Endothelial cell of hepatic sinusoid (primary cell): ENCODE measurements around the gene TIMM21.

Source experiments
- in situ Hi-C: cut with HindIII; loops from 2 replicates; pipeline ENCODE4 v1.10.0; 2017; ENCODE audit warnings: low sequenced_read_pairs

The TIMM21 gene, protein sequence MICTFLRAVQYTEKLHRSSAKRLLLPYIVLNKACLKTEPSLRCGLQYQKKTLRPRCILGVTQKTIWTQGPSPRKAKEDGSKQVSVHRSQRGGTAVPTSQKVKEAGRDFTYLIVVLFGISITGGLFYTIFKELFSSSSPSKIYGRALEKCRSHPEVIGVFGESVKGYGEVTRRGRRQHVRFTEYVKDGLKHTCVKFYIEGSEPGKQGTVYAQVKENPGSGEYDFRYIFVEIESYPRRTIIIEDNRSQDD

DNA sequence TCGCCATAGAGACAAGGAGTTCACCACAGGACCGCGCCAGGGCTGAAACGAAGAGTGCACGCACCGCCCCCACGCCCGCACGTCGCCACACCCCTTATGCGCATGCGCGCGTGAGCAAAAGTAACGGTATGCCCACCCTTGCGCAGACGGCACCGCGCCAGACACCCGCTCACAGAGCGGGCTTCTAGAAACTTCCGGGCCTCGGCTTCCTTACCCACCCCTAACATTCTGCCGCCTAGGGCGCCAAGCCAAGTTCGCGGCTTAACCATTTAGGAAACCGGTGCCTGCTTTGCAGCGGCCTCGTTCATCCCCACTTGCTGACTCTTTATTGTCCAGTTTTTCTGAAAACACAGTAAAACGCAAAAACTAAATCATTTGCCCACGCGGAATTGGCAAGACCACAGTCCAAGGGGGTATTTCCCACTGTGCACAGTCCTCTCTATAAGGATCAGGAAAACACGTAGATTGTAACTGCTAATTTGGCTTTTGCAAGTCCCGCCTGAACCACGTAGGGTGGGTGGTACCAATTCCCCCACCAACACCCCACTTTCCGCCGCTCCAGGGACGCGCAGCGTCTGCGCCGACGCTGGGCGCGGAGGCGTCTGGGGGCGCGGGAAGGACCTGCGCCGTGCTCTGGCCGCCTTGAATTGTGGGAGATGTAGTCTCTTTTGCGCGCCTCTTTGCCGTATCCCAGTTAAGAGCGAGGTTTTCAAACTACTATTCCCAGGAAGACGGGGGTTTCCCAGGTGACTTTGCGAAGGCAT is at the start of gene TIMM21, which contains the start of gene FBXO15:
TSS of gene TIMM21 (plus strand) at position 745 of the 764 bp plus-strand sequence. CDS start 286 bp downstream, outside the sequence.
TSS of gene FBXO15 (minus strand) at position 56 of the 764 bp plus-strand sequence. CDS start at position 7, 49 bp downstream.
- in situ Hi-C loops: no loop called here

DNA sequence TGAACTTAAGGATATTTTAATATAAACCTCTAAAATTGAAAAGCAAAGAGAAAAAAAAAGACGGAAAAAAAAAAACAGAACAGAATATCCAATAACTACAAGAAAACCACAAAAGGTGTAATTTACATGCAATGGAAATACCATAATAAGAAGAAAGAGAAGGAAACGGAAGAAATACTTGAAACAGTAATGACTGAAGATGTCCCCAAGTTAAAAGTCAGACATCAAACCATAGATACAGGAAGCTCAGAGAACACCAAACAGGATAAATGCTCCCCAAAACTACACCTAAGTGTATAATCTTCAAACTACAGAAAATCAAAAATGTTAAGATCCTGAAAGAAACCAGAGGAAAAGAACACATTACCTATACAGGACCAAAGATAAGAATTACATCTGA is 39.9 kb upstream of the TIMM21 start:
- in situ Hi-C loops: no loop called here

DNA sequence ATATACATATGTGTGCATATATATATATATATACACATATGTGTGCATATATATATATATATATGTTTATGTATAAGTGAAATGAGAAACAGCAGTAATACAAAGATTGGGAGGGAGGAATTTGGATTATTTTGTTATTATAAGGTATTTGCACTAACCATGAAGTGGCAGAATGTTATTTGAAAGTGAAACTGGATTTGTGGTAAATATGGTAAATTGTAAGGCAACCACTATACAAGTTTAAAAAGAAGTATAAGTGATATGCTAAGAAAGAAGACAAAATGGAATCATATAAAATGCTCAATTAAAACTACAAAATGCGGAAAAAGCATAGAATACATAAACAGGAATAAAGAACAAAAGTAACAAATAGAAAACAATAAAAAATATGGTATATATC is 38.2 kb upstream of the TIMM21 start:
- in situ Hi-C loops: no loop called here

DNA sequence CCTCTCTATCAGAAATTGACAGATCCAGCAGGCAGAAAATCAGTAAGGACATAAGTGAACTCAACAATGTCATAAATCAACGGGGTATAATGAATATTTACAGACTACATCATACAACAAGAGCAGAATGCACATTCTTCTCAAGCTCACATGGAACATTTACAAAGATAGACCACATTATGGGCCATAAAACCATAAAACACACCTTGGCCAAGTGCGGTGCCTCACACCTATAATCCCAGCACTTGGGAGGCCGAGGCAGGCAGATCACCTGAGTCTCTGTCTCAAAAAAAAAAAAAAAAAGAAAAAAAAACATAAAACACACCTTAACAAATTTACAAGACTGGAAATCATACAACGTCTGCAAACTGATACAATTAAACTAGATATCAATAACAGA is 37.3 kb upstream of the TIMM21 start:
- in situ Hi-C loops: no loop called here

DNA sequence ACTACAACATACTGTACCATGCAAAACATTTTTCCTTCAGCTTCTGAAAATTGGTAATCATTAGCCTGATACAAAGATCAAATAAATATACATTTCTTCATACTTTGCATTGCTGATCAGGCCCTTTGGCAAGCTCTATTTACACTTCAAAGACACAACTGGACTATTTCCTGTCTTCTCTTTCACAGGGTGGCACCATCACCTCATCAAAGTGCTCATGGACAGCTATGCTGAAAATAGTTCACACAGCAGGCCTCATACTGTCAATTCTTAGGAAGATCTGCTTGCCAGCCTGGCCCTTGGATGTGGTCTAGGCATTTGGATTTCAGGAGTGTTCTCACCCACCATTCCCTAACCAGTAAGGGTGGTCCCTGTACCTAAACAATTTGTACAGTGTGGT is 34.6 kb upstream of the TIMM21 start:
- in situ Hi-C loops: no loop called here

DNA sequence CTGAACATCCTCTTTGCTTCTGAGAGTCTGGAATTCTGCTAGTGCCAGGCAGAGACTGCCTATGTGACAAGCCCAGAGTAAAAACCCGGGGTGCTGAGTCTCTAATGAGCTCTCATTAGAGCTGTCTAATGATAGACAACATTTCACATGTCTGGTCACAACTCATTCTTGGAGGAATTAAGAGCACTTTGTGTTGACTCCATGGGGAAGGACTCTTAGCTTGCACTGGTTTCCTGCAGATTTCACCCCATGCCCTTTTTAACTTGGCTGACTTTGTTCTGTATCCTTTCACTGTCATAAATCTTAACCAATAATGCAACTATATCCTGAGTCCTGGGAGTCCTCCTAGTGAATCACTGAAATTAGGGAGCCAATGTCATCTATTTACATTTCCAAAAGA is 34.2 kb upstream of the TIMM21 start:
- in situ Hi-C loops: no loop called here

DNA sequence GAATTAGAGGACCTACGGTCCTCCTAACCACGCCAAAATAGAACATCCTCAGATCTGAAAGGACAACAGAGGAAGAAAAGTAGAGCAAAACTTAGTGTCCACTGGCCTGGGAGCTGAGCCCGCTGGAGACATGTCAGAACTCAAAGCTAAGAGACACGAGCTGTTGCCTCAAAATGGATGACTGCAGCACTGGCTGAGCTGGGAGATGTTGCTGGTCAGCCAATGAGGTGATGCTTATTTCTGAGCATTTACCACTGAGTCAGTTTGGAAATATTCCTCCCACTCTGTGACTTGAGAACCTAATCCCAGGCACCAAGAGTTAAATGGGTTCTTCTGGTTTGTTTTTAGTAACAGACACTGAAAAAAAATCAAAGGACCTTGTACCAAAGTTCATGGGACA is 33.3 kb upstream of the TIMM21 start:
- in situ Hi-C loops: no loop called here

DNA sequence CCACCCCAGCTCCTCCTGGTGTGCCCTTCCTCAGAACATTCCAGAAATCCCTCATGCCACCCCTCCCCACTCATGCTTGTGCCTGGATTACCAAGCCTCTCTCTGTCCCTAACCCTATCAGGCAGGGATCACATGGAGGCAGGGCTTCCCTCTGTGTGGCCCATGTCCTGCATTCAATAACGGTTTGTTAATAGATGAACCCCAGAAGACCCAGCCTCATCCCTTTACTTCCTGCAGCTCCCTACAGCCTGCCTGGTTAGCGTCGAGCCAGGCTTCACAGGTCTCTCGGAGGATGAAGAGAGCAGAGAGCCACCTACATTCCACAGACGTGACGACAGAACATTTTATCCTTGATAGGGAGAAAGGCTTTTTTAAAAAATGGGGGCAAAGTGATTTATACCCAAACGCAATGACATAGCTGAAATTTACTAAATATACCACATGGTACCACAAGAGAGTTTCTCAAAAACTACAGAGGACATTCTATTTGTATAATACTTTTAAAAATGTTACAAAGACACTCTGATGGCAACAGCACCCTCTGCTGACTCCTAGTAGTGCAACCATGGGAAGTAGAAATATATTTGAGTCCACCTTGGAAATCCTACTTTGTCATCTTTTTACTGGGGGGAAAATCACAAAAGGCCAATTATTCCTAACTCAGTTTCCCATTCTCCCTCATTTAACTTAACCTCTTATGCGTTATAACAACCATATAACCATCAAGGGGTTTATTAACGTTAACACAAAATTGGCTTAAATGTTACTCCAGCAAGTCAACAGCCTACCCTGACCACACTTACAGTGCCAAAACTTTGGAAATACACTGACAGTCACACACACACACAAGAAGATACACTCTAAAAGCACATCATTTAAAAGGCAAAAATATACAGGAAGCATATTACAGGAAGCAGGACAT is 31.4 kb upstream of the TIMM21 start:
- in situ Hi-C loops: no loop called here

DNA sequence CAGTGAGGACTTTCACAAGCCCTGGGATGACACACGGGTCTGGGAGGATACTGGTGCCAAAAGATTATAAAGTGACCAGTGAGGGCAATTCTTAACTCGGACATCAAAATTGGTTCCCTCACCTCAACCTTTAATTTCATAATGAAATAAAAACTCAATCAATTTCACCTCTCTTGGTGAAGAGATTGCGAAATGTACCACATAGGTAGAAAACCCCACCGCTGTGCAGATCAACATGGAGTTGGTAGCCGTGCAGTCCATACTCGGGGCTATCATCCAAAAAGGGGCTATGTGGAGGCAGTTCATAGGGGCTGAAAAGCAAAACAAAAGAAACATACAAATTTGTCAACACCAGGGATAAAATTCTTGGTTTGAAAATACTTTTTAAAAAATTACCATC is 25.1 kb upstream of the TIMM21 start:
- in situ Hi-C loops: no loop called here

DNA sequence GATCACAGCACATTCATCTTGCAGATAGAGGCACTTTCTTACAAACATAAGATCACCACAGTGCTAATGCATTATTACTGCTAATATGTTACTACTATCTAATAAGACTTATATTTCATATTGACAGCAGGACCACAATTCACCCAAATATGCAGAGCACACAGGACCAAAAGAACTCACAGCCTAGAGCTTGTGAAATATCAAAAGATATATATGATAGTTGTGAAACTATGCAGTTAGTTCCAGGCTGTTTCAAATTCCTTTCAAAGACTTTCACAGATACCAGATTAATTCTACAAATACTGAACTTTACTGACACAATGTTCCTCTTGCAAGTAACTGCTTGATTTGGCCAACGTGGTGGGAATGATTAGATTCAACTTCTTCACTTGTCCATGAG is 23.7 kb upstream of the TIMM21 start:
- in situ Hi-C loops: no loop called here

DNA sequence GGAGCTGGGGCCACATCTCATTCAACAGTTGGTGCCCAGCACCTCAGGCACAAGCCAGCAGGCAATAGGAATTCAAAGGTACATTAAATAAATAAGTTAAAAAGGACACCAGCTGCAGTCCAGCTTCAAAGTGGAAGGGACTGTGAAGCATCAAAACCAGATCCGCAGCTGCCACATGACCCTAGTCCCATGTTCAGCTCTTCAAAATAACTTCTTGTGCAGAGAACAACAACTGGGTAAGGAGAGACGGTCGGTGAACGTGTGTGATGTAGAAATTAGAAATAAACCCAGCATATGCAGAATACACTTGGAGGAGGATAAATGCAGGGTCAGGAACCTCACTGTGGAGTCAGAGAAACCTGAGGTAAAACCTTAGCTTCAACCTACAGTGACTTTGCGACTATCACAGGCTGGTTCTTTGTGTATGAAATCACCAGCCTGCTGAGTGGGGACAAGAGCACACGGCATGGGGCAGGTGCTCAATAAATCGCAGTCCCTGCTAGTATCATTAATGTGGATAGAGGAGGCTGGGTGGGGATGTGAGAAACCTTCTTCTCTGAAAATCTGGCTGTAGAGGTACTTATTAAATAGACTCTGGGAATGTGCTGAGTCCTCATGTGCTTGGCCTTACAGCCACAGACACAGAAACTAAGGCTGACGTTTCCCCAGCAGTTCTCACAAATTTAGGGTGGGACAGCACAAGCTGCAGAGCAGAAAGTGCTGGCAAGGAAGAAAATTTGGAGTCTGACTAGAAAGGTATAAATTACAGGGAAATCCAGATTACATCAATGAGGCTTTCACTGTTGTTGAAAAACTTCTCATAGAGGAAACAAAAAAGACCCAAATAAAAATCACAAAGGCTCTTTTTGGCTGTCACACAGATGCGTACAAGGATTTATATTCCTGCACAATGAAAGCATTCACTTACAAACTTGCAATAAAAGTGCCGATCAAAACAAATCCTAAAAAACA is 21.4 kb upstream of the TIMM21 start:
- in situ Hi-C loops: no loop called here

DNA sequence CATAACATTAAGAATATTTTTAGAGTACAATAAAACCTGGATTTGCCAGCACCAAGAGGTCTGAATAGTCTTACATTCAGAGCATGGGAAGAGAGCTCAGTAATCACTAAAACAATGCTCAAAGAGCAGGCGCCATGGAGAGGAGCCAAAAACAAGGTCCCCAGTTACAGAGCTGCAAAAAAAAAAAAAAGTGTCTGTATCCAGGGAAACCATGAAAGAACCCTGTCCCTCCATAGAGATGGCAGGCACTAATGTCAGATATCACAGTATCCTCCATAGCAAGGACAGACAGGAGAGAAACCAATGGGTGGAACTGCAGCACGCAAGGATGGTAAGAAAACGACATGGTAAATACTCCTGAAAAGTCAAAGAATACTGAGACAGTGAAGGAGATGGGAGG is 20.2 kb upstream of the TIMM21 start:
- in situ Hi-C loops: no loop called here

DNA sequence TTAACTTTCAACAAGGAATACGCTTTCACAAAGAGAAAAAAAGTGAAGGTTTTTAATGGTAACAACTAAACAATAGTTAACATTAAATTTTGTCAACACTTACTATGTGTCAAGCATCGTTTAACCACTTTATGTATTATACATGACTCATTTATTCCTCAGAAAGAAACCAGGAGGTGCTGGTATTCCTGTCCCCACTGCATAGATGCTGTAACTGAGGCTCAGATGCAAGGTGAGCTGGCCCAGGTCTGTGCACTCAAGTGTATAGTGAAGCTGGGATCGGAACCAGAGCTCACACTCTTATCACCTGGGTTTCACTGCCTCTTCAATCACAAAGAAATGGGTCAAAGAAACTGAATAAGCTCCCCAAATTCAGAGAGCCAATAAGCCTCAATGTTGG is 17.2 kb upstream of the TIMM21 start:
- in situ Hi-C loops: no loop called here

DNA sequence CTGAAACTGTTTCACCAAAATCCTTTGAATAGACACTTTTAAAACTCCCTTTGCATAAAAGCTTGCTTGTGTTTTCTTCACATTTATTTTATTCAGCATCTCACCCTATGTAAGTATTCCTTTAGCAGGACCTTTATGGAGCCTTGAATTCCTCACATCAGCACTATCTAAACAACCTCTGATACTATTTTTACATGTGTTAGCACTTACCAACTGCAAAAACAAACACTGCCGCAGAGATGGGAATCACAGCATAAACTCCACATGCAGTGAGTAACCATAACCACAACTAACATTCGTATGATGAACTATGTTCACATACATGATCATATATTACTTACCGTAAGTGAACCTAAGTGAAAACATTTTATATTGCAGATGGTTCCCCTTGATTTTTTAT is 16.1 kb upstream of the TIMM21 start:
- in situ Hi-C loops: no loop called here

DNA sequence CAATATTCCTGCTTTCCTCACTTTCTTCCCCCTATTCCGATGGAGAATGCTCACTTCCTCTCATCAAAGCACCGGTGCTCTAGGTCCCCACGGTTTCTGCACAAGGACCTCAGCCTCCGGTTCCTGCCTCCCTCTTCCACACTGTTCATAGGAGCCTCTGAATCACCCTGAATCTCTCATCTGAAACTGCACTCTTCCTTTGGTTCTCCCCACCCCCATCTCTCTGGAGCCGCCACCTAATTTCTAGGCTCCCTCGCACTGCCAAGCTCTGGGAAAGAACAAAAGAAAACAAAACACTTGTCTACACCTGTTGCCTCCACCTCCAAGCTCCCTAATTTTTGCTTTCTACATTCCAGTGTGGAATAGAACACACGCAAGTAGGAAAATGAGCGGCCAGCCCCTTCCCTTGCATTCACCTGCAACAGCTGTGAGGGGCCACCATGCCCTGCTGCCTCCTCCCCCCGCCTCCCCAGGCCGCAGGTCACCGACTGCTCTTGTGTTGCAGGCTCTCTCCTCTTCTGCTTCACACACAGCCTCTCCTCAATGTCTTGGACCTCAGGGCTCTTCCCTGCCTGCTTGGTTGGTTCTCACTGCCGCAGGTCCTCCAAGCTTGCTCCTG is 10.3 kb upstream of the TIMM21 start:
- in situ Hi-C loops: no loop called here

DNA sequence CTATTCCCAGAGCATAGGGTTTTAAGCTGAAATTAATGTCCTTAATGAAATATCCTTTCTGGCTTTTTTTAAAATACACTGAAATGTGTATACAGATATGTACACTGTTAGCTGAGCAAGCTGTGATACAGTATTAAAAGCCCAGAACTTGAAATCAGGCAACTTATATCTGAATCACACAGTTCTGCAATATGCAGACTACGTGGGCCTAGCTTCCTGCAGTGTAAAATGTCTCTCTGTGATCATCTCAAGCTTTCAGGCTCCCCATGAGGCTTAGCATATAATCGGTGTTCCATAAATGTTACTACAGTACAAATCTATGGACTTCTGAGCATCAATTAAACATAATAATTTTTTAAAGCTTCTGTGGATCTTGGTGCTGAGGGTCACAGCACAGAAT is 8.9 kb upstream of the TIMM21 start:
- in situ Hi-C loops: no loop called here

DNA sequence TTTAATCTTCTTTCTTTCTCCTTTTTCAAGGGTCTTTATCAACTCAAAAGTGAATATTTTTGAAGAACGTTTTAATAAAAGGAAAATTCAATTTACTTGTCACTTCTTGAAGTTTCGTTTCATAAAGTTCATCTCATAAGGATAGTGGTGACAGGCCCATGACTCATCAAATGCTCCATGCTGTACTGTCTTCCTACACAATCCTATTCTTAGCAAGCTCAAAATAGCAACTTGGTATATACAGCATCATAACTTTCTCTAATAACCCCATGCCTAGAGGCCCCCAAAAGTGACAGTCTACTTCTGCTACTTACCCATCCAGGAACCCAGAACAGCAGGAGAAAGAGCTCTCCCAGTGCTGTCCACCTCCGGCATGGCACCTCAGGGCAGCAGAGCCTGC is 8.4 kb upstream of the TIMM21 start:
- in situ Hi-C loops: no loop called here

DNA sequence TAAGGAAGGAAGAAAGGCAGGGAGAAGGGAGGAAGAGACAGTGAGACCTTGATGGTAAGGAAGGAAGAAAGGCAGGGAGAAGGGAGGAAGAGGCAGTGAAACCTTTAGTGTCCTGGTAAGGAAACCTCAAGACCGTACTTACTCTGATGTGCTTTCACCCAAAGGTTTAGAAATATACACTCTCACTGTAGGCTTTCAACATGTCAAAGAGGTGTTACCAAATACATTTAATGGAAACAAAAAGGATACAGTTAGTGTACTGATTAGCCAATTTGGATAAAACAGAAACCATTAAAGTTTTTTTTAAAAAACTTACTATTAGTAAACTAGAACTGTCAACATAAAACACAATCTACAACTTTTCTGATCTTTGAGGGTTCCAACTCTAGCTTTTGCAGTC is 7.7 kb upstream of the TIMM21 start:
- in situ Hi-C loops: no loop called here

DNA sequence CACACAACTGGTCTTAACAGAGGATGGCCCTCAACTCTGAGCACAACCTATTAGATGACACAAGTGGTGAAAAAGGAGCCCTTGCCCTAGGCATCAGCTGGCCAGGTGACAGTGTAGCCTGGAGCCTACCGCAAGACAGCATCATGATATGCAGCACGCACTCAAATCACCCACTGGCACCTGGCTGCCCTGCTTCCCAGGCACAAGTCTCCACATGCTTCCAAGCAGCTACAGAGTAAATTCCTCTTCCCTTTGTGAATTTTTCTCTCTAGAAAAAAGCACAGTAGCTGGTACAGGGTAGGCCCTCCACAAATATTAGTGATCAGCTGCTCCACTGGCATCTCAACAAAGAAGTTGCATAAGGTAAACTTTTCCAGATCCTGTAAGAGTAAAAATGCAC is 6.7 kb upstream of the TIMM21 start:
- in situ Hi-C loops: no loop called here

DNA sequence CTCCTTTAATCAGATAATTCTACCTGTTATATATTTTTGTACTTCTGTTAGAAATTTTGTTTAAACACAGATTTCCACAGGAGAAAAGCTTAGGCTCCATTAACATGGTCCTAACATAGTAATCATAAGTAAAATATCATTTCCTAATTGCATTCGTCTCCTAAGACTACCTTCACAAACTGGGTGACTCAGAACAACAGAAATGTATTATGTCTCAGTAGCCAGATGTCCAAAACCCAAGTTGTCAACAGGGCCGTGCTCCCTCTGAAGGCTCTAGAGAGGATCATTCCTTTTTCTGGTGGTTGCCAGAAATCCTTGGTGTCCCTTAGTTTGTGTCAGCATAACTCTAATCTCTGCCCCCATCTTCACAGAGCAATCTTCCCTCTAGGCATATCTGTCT is 6.1 kb upstream of the TIMM21 start:
- in situ Hi-C loops: no loop called here
